H1 (cell line): ENCODE measurements around the gene FCRLA. TPM values are rescaled to one million over a fixed set of nuclear protein-coding genes. Genes with fewer than 3 reads are reported as not detected.

Experiments used
- CTCF ChIA-PET: fragments of 300-600 bp; sonication (Branson Sonifier 250); formaldehyde crosslinking; loops from one replicate; lab custom pipeline; 2021; ENCODE audit not compliant: partially characterized antibody; lab: Charles Lee
- POLR2A ChIA-PET: fragments of 300-600 bp; sonication (Branson Sonifier 250); formaldehyde crosslinking; loops from one replicate; lab custom pipeline; 2021; ENCODE audit warnings: inconsistent platforms; ENCODE audit not compliant: partially characterized antibody; lab: Charles Lee
- DNase-seq, 2 experiments: peaks; one replicate each; pipeline versions ENCODE4 v3.0.0 to v3.0.0-alpha.2; 2010 to 2022; ENCODE audit warnings: low spot score in 2 of 2, low read depth in 1 of 2, mixed read lengths in 1 of 2
- FAIRE-seq: peaks from 2 replicates; lab custom pipeline; 2011; peaks lifted over from hg19 to GRCh38; lab: Jason Lieb, UNC
- H2AFZ ChIP-seq: 2 replicates; pipeline ENCODE4 v1.8.1; 2012; ENCODE audit warnings: low read length, inconsistent platforms
- H2AK5ac ChIP-seq: 2 replicates; pipeline ENCODE4 v1.6.1; 2013; ENCODE audit warnings: low read depth, low read length
- H2BK120ac ChIP-seq: replicated peaks from 2 replicates; pipeline ENCODE3; 2013; ENCODE audit warnings: low read depth, low read length, inconsistent platforms
- H2BK12ac ChIP-seq: 2 replicates; pipeline ENCODE4 v1.6.1; 2013; ENCODE audit warnings: low read depth, low read length
- H2BK15ac ChIP-seq: 2 replicates; pipeline ENCODE4 v1.6.1; 2013; ENCODE audit warnings: low read length
- H2BK20ac ChIP-seq: 2 replicates; pipeline ENCODE4 v1.6.1; 2013; ENCODE audit warnings: low read length
- H2BK5ac ChIP-seq: 2 replicates; pipeline ENCODE4 v1.6.1; 2013; ENCODE audit warnings: low read depth, low read length
- H3K14ac ChIP-seq: 2 replicates; pipeline ENCODE4 v1.6.1; 2013; ENCODE audit warnings: inconsistent platforms; ENCODE audit not compliant: insufficient read length
- H3K18ac ChIP-seq: 2 replicates; pipeline ENCODE4 v1.6.1; 2013; ENCODE audit warnings: low read length; ENCODE audit errors: extremely low read depth
- H3K23ac ChIP-seq: 2 replicates; pipeline ENCODE4 v1.6.1; 2013; ENCODE audit warnings: inconsistent platforms; ENCODE audit not compliant: insufficient read length
- H3K23me2 ChIP-seq: 2 replicates; pipeline ENCODE4 v1.6.1; 2013; ENCODE audit warnings: low read depth, low read length
- H3K27ac ChIP-seq: 2 replicates; pipeline ENCODE4 v1.6.1; 2011; ENCODE audit warnings: low read depth, low read length, inconsistent platforms
- H3K27me3 ChIP-seq, 4 experiments: replicated peaks in 1 of 4; 1 replicate in 1 of 4; 2 replicates in 3 of 4; pipeline versions ENCODE4 v1.6.1 to v1.8.1; 2011 to 2013; ENCODE audit warnings: low read length in 3 of 4, mild to moderate bottlenecking in 3 of 4, inconsistent platforms in 2 of 4, mixed read lengths in 2 of 4, moderate library complexity in 1 of 4; ENCODE audit not compliant: control insufficient read depth in 3 of 4, insufficient read depth in 3 of 4; ENCODE audit errors: extremely low read depth in 1 of 4
- H3K36me3 ChIP-seq, 4 experiments: 2 replicates each; pipeline versions ENCODE4 v1.6.1 to v1.8.1; 2011 to 2013; ENCODE audit warnings: mild to moderate bottlenecking in 4 of 4, low read length in 3 of 4, moderate library complexity in 2 of 4, control low read depth in 1 of 4, inconsistent platforms in 1 of 4; ENCODE audit not compliant: insufficient read depth in 4 of 4, control insufficient read depth in 2 of 4
- H3K4ac ChIP-seq: replicated peaks from 2 replicates; pipeline ENCODE3; 2013; ENCODE audit warnings: low read length, low read depth, mixed read lengths, inconsistent platforms; ENCODE audit not compliant: insufficient read length
- H3K4me1 ChIP-seq, 4 experiments: replicated peaks in 1 of 4; 1 replicate in 1 of 4; 2 replicates in 3 of 4; pipeline versions ENCODE4 v1.6.1 to v1.8.1; 2011 to 2013; ENCODE audit warnings: low read length in 3 of 4, inconsistent platforms in 2 of 4, mixed read lengths in 1 of 4; ENCODE audit not compliant: insufficient read depth in 4 of 4, control insufficient read depth in 3 of 4
- H3K4me2 ChIP-seq, 2 experiments: 2 replicates each; pipeline versions ENCODE4 v1.6.1 to v1.8.1; 2011 to 2013; ENCODE audit warnings: low read depth in 2 of 2, low read length in 2 of 2, control low read depth in 1 of 2, inconsistent platforms in 1 of 2, mild to moderate bottlenecking in 1 of 2; ENCODE audit not compliant: insufficient read depth in 1 of 2
- H3K4me3 ChIP-seq, 4 experiments: fragments of 200-600, 300-600 bp in 1 of 4; sonication (generic), shearing (Covaris generic), sonication (Bioruptor Twin) in 1 of 4; 2 replicates each; pipeline versions ENCODE4 v1.5.1 to v1.8.1; 2011 to 2016; ENCODE audit warnings: low read length in 4 of 4, low read depth in 3 of 4, control low read depth in 2 of 4, inconsistent platforms in 2 of 4, mild to moderate bottlenecking in 2 of 4, mixed read lengths in 1 of 4, moderate library complexity in 1 of 4; ENCODE audit not compliant: insufficient read depth in 2 of 4; ENCODE audit errors: extremely low read depth in 1 of 4
- H3K56ac ChIP-seq: replicated peaks from 2 replicates; pipeline ENCODE3; 2013; ENCODE audit warnings: low read depth, mild to moderate bottlenecking, mixed read lengths, low read length, inconsistent platforms; ENCODE audit not compliant: insufficient read length
- H3K79me1 ChIP-seq: 2 replicates; pipeline ENCODE4 v1.6.1; 2013; ENCODE audit warnings: low read depth, low read length, control low read depth
- H3K79me2 ChIP-seq, 2 experiments: 2 replicates each; pipeline versions ENCODE4 v1.6.1 to v1.8.1; 2012 to 2013; ENCODE audit warnings: low read length in 2 of 2, mild to moderate bottlenecking in 2 of 2, inconsistent platforms in 1 of 2; ENCODE audit not compliant: insufficient read depth in 2 of 2, control insufficient read depth in 1 of 2
- H3K9ac ChIP-seq, 4 experiments: replicated peaks in 1 of 4; 1 replicate in 1 of 4; 2 replicates in 3 of 4; pipeline versions ENCODE4 v1.6.1 to v1.8.1; 2011 to 2013; ENCODE audit warnings: low read depth in 3 of 4, low read length in 3 of 4, control low read depth in 2 of 4, mild to moderate bottlenecking in 2 of 4, moderate library complexity in 2 of 4, inconsistent platforms in 1 of 4; ENCODE audit errors: extremely low read depth in 1 of 4
- H3K9me3 ChIP-seq, 2 experiments: 2 replicates each; pipeline versions ENCODE4 v1.6.1 to v1.8.1; 2012 to 2013; ENCODE audit warnings: mild to moderate bottlenecking in 2 of 2, moderate library complexity in 2 of 2, control low read depth in 1 of 2, inconsistent platforms in 1 of 2, low read depth in 1 of 2, low read length in 1 of 2, mixed read lengths in 1 of 2; ENCODE audit not compliant: insufficient read depth in 2 of 2
- H4K20me1 ChIP-seq, 2 experiments: replicated peaks in 1 of 2; 2 replicates each; pipeline versions ENCODE3 to v1.8.1; 2011 to 2013; ENCODE audit warnings: inconsistent platforms in 2 of 2, low read length in 2 of 2, mild to moderate bottlenecking in 1 of 2; ENCODE audit not compliant: insufficient read depth in 2 of 2, control insufficient read depth in 1 of 2
- H4K5ac ChIP-seq: 2 replicates; pipeline ENCODE4 v1.6.1; 2013; ENCODE audit warnings: low read length, low read depth, mixed read lengths, inconsistent platforms; ENCODE audit not compliant: insufficient read length
- H4K8ac ChIP-seq: 2 replicates; pipeline ENCODE4 v1.8.0; 2013; ENCODE audit warnings: mild to moderate bottlenecking, moderate library complexity, low read length, inconsistent platforms; ENCODE audit not compliant: insufficient read depth; ENCODE audit errors: extremely low read depth
- H4K91ac ChIP-seq: replicated peaks from 2 replicates; pipeline ENCODE3; 2013; ENCODE audit warnings: low read length, mixed read lengths, inconsistent platforms; ENCODE audit not compliant: insufficient read length
- BACH1 ChIP-seq: IDR thresholded peaks from 2 replicates; pipeline ENCODE4 v1.6.1; 2012; ENCODE audit warnings: low read length, improper control_type of control experiment
- CEBPB ChIP-seq: IDR thresholded peaks from 2 replicates; pipeline ENCODE4 v1.6.1; 2012; ENCODE audit warnings: low read depth, low read length
- CHD2 ChIP-seq: IDR thresholded peaks from 2 replicates; pipeline ENCODE4 v1.6.1; 2012; ENCODE audit warnings: low read length, improper control_type of control experiment
- FOSL1 ChIP-seq: IDR thresholded peaks from 2 replicates; pipeline ENCODE4 v1.6.1; 2011; ENCODE audit warnings: mild to moderate bottlenecking, low read depth, low read length, moderate library complexity; ENCODE audit not compliant: insufficient read depth
- HDAC6 ChIP-seq: IDR thresholded peaks from one replicate; pipeline ENCODE4 v1.7.1; 2012; ENCODE audit warnings: low read depth, mild to moderate bottlenecking, inconsistent platforms, low read length, moderate library complexity
- NRF1 ChIP-seq: IDR thresholded peaks from 2 replicates; pipeline ENCODE4 v1.6.1; 2011; ENCODE audit warnings: mild to moderate bottlenecking, low read depth, low read length, improper control_type of control experiment
- PHF8 ChIP-seq: fragments of 200-600 bp; sonication (generic); conservative IDR thresholded peaks from 2 replicates; pipeline ENCODE4 v1.7.1; 2012; ENCODE audit warnings: low read depth, mild to moderate bottlenecking, inconsistent platforms, low read length, moderate library complexity
- SIN3A ChIP-seq, 2 experiments: IDR thresholded peaks in 1 of 2; conservative IDR thresholded peaks in 1 of 2; 2 replicates each; pipeline ENCODE4 v1.6.1; 2011 to 2012; ENCODE audit warnings: low read length in 2 of 2, improper control_type of control experiment in 1 of 2, low read depth in 1 of 2, mild to moderate bottlenecking in 1 of 2
- TAF1 ChIP-seq: IDR thresholded peaks from 2 replicates; pipeline ENCODE4 v1.6.1; 2011; ENCODE audit warnings: mild to moderate bottlenecking, low read depth, low read length
- TBP ChIP-seq: IDR thresholded peaks from 2 replicates; pipeline ENCODE4 v1.6.1; 2011; ENCODE audit warnings: low read depth, low read length, improper control_type of control experiment
- TCF12 ChIP-seq: IDR thresholded peaks from 2 replicates; pipeline ENCODE4 v1.6.1; 2011; ENCODE audit warnings: low read depth, mild to moderate bottlenecking, low read length
- TEAD4 ChIP-seq: IDR thresholded peaks from 2 replicates; pipeline ENCODE4 v1.6.1; 2012; ENCODE audit warnings: low read depth, low read length, inconsistent platforms, mixed read lengths
- ZNF274 ChIP-seq: IDR thresholded peaks from 2 replicates; pipeline ENCODE4 v1.7.0; 2012; ENCODE audit warnings: low read length, borderline replicate concordance; ENCODE audit errors: extremely low read depth
- WGBS, 2 experiments: shearing (Covaris generic) in 1 of 2; methylation state at CpG; one replicate each; pipeline versions ENCODE4 v1.1.6 to v1.1.7; 2013 to 2015; ENCODE audit warnings: low lambda C conversion rate in 2 of 2, mixed read lengths in 2 of 2, inconsistent platforms in 1 of 2, low coverage in 1 of 2, missing lambda C conversion rate in 1 of 2; ENCODE audit not compliant: insufficient replicate concordance in 2 of 2, insufficient coverage in 1 of 2, insufficient read length in 1 of 2; ENCODE audit errors: extremely low coverage in 1 of 2, missing lambda C conversion rate in 1 of 2; 5-methylcytosine and 5-hydroxymethylcytosine counted together
- polyA plus RNA-seq, 7 experiments: library from polyadenylated mRNA; depleted of rRNA in 3 of 7; stranded (reverse) in 5 of 7; unstranded in 2 of 7; fragments of >200 nt in 5 of 7; fragments of 200-250 nt in 2 of 7; gene quantifications; 1 replicate in 5 of 7; 2 replicates in 1 of 7; 4 replicates in 1 of 7; pipeline versions ENCODE4 v1.2.1 to v1.2.3, GENCODE V29; 2011 to 2013; ENCODE audit warnings: missing spikeins in 2 of 7, mixed read lengths in 2 of 7
- total RNA-seq: library from RNA; stranded (reverse); fragmentation: NEBNext Ultra II Directional; extraction: Animal tissue kit (Norgen Biotek cat#: 25700); gene quantifications from 2 replicates; pipeline ENCODE4 v1.2.1, GENCODE V29; 2021
- TF ChIP-seq, protein P1 (sequence below): IDR thresholded peaks from 2 replicates; pipeline ENCODE4 v1.6.1; 2011; ENCODE audit warnings: low read depth, mild to moderate bottlenecking, low read length; ENCODE audit not compliant: insufficient read depth
- TF ChIP-seq, protein P2 (sequence below): IDR thresholded peaks from 2 replicates; pipeline ENCODE4 v1.6.1; 2012; ENCODE audit warnings: inconsistent platforms

FCRLA gene
- total and polyA plus RNA-seq, 2 of the 8 experiments (the other 6 are each of a cell fraction or from before 2014, with no cell fraction given) = not detected

DNA sequence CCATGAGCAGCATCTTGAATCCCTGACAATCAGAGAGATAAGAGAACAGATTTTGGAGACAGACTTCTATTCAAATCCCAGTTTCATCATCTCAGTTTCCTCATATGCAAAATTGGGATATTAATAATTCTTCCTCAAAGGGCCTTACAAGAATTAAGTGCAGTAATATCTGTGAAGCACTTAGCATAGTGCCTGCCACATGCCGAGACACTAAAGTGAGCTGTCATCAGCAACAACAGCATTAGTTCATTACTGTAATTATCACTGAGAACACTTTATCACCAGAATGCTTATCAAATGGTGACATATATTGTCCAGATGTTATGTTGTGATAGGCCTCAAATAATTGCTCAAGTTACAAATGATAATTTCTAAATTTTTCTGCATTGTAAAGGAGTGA lies 13.4 kb downstream of the FCRLA start:
- H3K27me3 ChIP-seq = peaks cover 7 to 11% (median 9%) of the 10 kb centered on the region in 4 experiments
- no peak overlapping the region for H3K27ac ChIP-seq
- no peaks in the 10 kb centered on the region for H4K20me1 ChIP-seq
- no peak overlapping the region for H3K4ac ChIP-seq
- FAIRE-seq (no peak), DNase-seq (no peak)
- no peak overlapping the region for H2AFZ ChIP-seq
- 96% methylated on average over 1 of the region's 1 CpG; no CpG with 5 or more reads in 1 of the 2 experiments for WGBS, 2 experiments
- no peak overlapping the region for H3K4me2 ChIP-seq
- H3K14ac ChIP-seq = no peak overlapping the region
- H4K5ac ChIP-seq = no peak overlapping the region
- H3K18ac ChIP-seq = no peak overlapping the region
- no peaks in the 10 kb centered on the region; the same call in 1 of the 2 replicates for H3K23me2 ChIP-seq
- H3K56ac ChIP-seq = no peak overlapping the region
- H4K91ac ChIP-seq = no peak overlapping the region
- no peak overlapping the region for H4K8ac ChIP-seq
- POLR2A ChIA-PET = no interaction called here
- no peak overlapping the region for H2BK15ac ChIP-seq
- H3K36me3 ChIP-seq = no peaks in the 10 kb centered on the region
- H3K9ac ChIP-seq = no peak overlapping the region
- no peaks in the 10 kb centered on the region for H3K79me2 ChIP-seq
- H2BK120ac ChIP-seq = no peak overlapping the region
- no peak overlapping the region for H2AK5ac ChIP-seq
- H2BK12ac ChIP-seq = no peak overlapping the region
- H3K4me3 ChIP-seq = no peak overlapping the region
- H2BK5ac ChIP-seq = no peak overlapping the region
- CTCF ChIA-PET = no interaction called here
- H3K4me1 ChIP-seq = no peaks in the 10 kb centered on the region; a peak in 1 of 7 replicates
- no peak overlapping the region for H3K23ac ChIP-seq
- no peaks in the 10 kb centered on the region for H3K9me3 ChIP-seq
- H2BK20ac ChIP-seq = no peak overlapping the region
- no peaks in the 10 kb centered on the region for H3K79me1 ChIP-seq
- TF ChIP-seq, protein P1, sequence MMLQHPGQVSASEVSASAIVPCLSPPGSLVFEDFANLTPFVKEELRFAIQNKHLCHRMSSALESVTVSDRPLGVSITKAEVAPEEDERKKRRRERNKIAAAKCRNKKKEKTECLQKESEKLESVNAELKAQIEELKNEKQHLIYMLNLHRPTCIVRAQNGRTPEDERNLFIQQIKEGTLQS = no peak
- no peak for TF ChIP-seq CHD2
- TF ChIP-seq NRF1 = no peak
- TF ChIP-seq, protein P2, sequence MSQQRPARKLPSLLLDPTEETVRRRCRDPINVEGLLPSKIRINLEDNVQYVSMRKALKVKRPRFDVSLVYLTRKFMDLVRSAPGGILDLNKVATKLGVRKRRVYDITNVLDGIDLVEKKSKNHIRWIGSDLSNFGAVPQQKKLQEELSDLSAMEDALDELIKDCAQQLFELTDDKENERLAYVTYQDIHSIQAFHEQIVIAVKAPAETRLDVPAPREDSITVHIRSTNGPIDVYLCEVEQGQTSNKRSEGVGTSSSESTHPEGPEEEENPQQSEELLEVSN = no peak
- TF ChIP-seq ZNF274 = no peak
- no peak for TF ChIP-seq TBP
- TF ChIP-seq TCF12 = no peak
- no peak for TF ChIP-seq SIN3A (conservative IDR thresholded peaks at IDR 0.05 in 1 of 2, IDR thresholded peaks at IDR 0.05 in 1 of 2; ENCODE audit: low read depth in 1 of 2, low read length in 2 of 2)
- TF ChIP-seq CEBPB = no peak
- no peak for TF ChIP-seq TAF1
- TF ChIP-seq HDAC6 = no peak
- no peak for TF ChIP-seq FOSL1
- TF ChIP-seq TEAD4 = no peak
- TF ChIP-seq BACH1 = no peak
- no peak for TF ChIP-seq PHF8
